Upper lobe of left lung (tissue), 6 donors: ENCODE results near the gene PRKAA1. TPM values are rescaled to one million over a fixed set of nuclear protein-coding genes. Genes with fewer than 3 reads are reported as not detected.

Experiments
- ATAC-seq, 2 donors: fragments of 200-7000 bp; cut with Tn5 transposase; one replicate each; pipeline ENCODE4 v1.9.1; 2022; ENCODE audit warnings: mild to moderate bottlenecking in 2 of 2, moderate library complexity in 2 of 2; ENCODE audit not compliant: low FRiP score in 2 of 2
- DNase-seq, 2 donors: peaks; one replicate each; pipeline ENCODE4 v3.0.0-alpha.2; 2019 to 2020
- H3K27ac ChIP-seq, 4 donors: fragments of 200-600 bp; sonication (generic); one replicate each; pipeline ENCODE4 v1.5.1; 2016 to 2019
- H3K27me3 ChIP-seq, 4 donors: fragments of 200-600 bp; sonication (generic); one replicate each; pipeline ENCODE4 v1.5.1; 2017 to 2019
- H3K36me3 ChIP-seq, 4 donors: fragments of 200-600 bp; sonication (generic); one replicate each; pipeline ENCODE4 v1.5.1; 2016 to 2019
- H3K4me1 ChIP-seq, 4 donors: fragments of 200-600 bp; sonication (generic); one replicate each; pipeline ENCODE4 v1.5.1; 2018 to 2019
- H3K4me3 ChIP-seq, 4 donors: fragments of 200-600 bp; sonication (generic); one replicate each; pipeline ENCODE4 v1.5.1; 2017 to 2019; ENCODE audit warnings: mild to moderate bottlenecking in 2 of 4, moderate library complexity in 1 of 4
- H3K9me3 ChIP-seq, 4 donors: fragments of 200-600 bp; sonication (generic); one replicate each; pipeline ENCODE4 v1.5.1; 2018 to 2019
- EP300 ChIP-seq, 4 donors: sonication (generic); formaldehyde crosslinking; IDR thresholded peaks; one replicate each; pipeline ENCODE4 v1.5.1; 2017; ENCODE audit warnings: antibody characterized with exemption in 4 of 4, control low read depth in 2 of 4
- POLR2A ChIP-seq, 4 donors: fragments of 450-650 bp; IDR thresholded peaks; one replicate each; pipeline ENCODE4 v1.5.1; 2016 to 2017; ENCODE audit warnings: antibody characterized with exemption in 4 of 4, mild to moderate bottlenecking in 2 of 4
- POLR2AphosphoS5 ChIP-seq, 2 donors: sonication (generic); formaldehyde crosslinking; IDR thresholded peaks; one replicate each; pipeline ENCODE4 v1.5.1; 2017; ENCODE audit warnings: antibody characterized with exemption in 2 of 2
- WGBS, 2 donors: methylation state at CpG; one replicate each; pipeline ENCODE4 v1.1.5; 2017 to 2018; 5-methylcytosine and 5-hydroxymethylcytosine counted together
- total RNA-seq, 6 donors: library from RNA; depleted of rRNA in 4 of 6; stranded (reverse); fragments of >200 nt in 4 of 6; gene quantifications; one replicate each; pipeline versions ENCODE4 v1.1.0 to v1.2.1, GENCODE V29; 2016 to 2021
- TF ChIP-seq, protein P1 (sequence below), 6 experiments: fragments of 450-650 bp in 4 of 6; fragments of 200-600 bp in 2 of 6; sonication (generic) in 2 of 6; IDR thresholded peaks; one replicate each; pipeline ENCODE4 v1.5.1; 2016 to 2019; ENCODE audit warnings: antibody characterized with exemption in 6 of 6
- donor health status: DM: no; HTN: no; CAD: no; lungs with moderate emphysema.
- donor health status: DM: no; HTN: yes; CAD: no; lungs with severe emphysema.

The PRKAA1 gene
- total RNA-seq, 6 donors from 2014 or later, result 53.9 to 94.7 (median 74.5) TPM

- no peaks in the 10 kb centered on the region for H3K9me3 ChIP-seq
- TF ChIP-seq, protein P1, sequence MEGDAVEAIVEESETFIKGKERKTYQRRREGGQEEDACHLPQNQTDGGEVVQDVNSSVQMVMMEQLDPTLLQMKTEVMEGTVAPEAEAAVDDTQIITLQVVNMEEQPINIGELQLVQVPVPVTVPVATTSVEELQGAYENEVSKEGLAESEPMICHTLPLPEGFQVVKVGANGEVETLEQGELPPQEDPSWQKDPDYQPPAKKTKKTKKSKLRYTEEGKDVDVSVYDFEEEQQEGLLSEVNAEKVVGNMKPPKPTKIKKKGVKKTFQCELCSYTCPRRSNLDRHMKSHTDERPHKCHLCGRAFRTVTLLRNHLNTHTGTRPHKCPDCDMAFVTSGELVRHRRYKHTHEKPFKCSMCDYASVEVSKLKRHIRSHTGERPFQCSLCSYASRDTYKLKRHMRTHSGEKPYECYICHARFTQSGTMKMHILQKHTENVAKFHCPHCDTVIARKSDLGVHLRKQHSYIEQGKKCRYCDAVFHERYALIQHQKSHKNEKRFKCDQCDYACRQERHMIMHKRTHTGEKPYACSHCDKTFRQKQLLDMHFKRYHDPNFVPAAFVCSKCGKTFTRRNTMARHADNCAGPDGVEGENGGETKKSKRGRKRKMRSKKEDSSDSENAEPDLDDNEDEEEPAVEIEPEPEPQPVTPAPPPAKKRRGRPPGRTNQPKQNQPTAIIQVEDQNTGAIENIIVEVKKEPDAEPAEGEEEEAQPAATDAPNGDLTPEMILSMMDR (IDR thresholded peaks at IDR 0.05), result no peak
- no peak for TF ChIP-seq EP300 (IDR thresholded peaks at IDR 0.05)
- no peak for TF ChIP-seq POLR2A (IDR thresholded peaks at IDR 0.05)
- no peak for TF ChIP-seq POLR2AphosphoS5 (IDR thresholded peaks at IDR 0.05)
- H3K27me3 ChIP-seq, result no peaks in the 10 kb centered on the region
- DNase-seq (no peak), ATAC-seq (no peak)
- no peak overlapping the region for H3K27ac ChIP-seq
- peaks cover 48 to 91% (median 70%) of the 10 kb centered on the region in 4 donors for H3K36me3 ChIP-seq
- 96 to 97% methylated on average over 13 of the region's 13 CpGs for WGBS, 2 donors
- H3K4me3 ChIP-seq, result no peak overlapping the region
- peaks cover 19 to 24% (median 20%) of the 10 kb centered on the region in 4 donors for H3K4me1 ChIP-seq
Measured at GRCh38 chr5:40829748-40830533, 31.8 kb upstream of the PRKAA1 start.

- TF ChIP-seq EP300 (IDR thresholded peaks at IDR 0.05) (no peak), POLR2AphosphoS5 (IDR thresholded peaks at IDR 0.05) (no peak)
- H3K36me3 ChIP-seq, result peaks cover 48 to 90% (median 70%) of the 10 kb centered on the region in 4 donors
- no peak for ATAC-seq
Measured at GRCh38 chr5:40828690-40829661, 30.8 kb upstream of the PRKAA1 start.

DNA sequence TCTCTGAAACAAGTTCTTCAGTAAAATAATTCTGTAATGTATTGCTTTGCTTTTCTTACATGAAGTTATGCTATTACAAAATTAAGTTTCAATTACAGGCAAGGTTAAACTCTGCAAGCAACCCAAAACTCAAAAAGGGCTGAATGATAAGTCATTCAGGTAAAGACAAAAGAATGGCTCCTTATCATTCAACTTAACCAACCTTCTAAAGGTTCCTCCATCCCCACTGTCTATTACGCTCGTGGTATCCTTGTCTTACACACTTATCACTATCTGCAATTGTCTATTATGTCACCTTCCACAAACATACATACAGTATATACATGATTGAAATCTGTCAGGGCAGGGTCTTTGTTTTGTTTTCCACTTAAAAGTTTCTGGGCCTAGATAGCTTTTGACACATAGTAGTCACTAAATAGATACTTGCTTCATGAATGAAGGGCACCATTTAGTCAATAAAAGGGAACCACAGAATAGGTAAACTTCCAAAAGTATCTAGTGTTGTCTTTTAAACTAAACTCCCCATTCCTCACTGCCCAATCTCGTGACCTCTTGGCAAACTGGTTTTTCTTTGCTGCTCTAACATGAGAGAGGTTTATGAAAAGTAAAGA, 30.0 kb upstream of the PRKAA1 start:
- WGBS, 2 donors, result 87 to 89% methylated on average over 3 of the region's 3 CpGs

More at GRCh38 chr5:40828690-40829661, 30.8 kb upstream of the PRKAA1 start:
- no peak overlapping the region for H3K27ac ChIP-seq
- H3K4me1 ChIP-seq, result peaks cover 16 to 20% (median 17%) of the 10 kb centered on the region in 4 donors
- WGBS, 2 donors, result 93 to 96% methylated on average over 3 of the region's 3 CpGs
- no peaks in the 10 kb centered on the region for H3K9me3 ChIP-seq
- no peaks in the 10 kb centered on the region for H3K27me3 ChIP-seq
- no peak overlapping the region for H3K4me3 ChIP-seq
- DNase-seq, result no peak

DNA sequence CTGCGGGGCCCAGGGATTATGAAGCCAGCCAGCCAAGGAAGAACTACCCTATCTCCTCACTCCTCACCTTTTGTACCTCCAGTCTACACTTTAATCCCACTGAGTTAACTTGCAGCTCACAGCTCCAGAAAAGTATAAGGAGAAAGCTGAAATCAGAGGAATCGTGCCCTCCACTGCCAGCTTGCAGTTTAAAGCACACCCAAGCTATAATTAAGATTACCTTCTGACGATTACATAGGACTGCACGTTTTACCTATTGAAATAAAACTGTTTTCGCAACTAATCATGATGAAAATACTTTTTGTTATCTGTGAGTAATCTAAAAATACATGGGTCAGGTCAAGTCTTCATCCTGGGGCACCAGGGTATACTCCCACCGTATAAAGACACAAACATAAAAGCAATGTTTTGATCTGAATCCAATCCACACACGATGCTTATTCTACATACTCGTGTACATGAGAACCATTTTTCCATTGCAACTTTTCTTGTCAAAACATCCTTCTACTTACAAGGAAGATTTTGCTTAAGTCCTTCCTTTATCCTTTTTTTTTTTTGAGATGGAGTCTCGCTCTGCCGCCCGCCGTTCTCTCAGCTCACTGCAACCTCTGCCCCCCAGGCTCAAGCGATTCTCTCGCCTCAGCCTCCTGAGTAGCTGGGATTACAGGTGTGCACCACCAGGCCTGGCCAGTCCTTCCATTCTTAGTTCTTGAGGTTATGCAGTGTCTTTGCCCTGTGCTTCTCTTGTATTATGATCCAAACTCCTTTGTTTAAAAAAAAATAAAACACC, 29.2 kb upstream of the PRKAA1 start:
- peaks cover 32 to 74% (median 61%) of the 10 kb centered on the region in 4 donors for H3K36me3 ChIP-seq
- no peak overlapping the region for H3K4me3 ChIP-seq
- H3K27me3 ChIP-seq, result no peaks in the 10 kb centered on the region
- TF ChIP-seq, protein P1 (IDR thresholded peaks at IDR 0.05), result no peak
- no peak for TF ChIP-seq EP300 (IDR thresholded peaks at IDR 0.05)
- no peak for TF ChIP-seq POLR2AphosphoS5 (IDR thresholded peaks at IDR 0.05)
- no peak for TF ChIP-seq POLR2A (IDR thresholded peaks at IDR 0.05)
- no peak overlapping the region for H3K27ac ChIP-seq
- H3K4me1 ChIP-seq, result peaks cover under 1 to 6% (median under 1%) of the 10 kb centered on the region in 4 donors
- no peaks in the 10 kb centered on the region for H3K9me3 ChIP-seq
- ATAC-seq (no peak), DNase-seq (no peak)
- 89 to 93% methylated on average over 14 of the region's 14 CpGs for WGBS, 2 donors

More for the DNA sequence above, 30.0 kb upstream of the PRKAA1 start:
- DNase-seq, result no peak
- Histone ChIP-seq H3K9me3 (no peaks in the 10 kb centered on the region), H3K36me3 (peaks cover 39 to 81% (median 66%) of the 10 kb centered on the region in 4 donors), H3K4me3 (no peak overlapping the region), H3K27me3 (no peaks in the 10 kb centered on the region), H3K27ac (no peak overlapping the region), H3K4me1 (peaks cover 7 to 11% (median 8%) of the 10 kb centered on the region in 4 donors)
- ATAC-seq, result no peak
- TF ChIP-seq, protein P1 (IDR thresholded peaks at IDR 0.05), result no peak
- no peak for TF ChIP-seq POLR2AphosphoS5 (IDR thresholded peaks at IDR 0.05)
- no peak for TF ChIP-seq EP300 (IDR thresholded peaks at IDR 0.05)
- no peak for TF ChIP-seq POLR2A (IDR thresholded peaks at IDR 0.05)
